Ishikawa (cell line): ENCODE measurements around the gene FERMT1.

ENCODE experiments used
- CEBPB ChIP-seq: IDR thresholded peaks from 2 replicates; pipeline ENCODE4 v1.6.1; 2012
- CREB1 ChIP-seq: IDR thresholded peaks from 2 replicates; pipeline ENCODE4 v1.6.1; 2012; ENCODE audit warnings: low read depth
- EGR1 ChIP-seq: IDR thresholded peaks from 2 replicates; pipeline ENCODE4 v1.6.1; 2012
- EP300 ChIP-seq: IDR thresholded peaks from 2 replicates; pipeline ENCODE4 v1.6.1; 2012; ENCODE audit warnings: borderline replicate concordance
- FOXM1 ChIP-seq: IDR thresholded peaks from 2 replicates; pipeline ENCODE4 v1.6.1; 2012; ENCODE audit warnings: low read depth, borderline replicate concordance
- MAX ChIP-seq: IDR thresholded peaks from 2 replicates; pipeline ENCODE4 v1.6.1; 2012
- NFIC ChIP-seq: IDR thresholded peaks from 2 replicates; pipeline ENCODE4 v1.6.1; 2012
- RAD21 ChIP-seq: IDR thresholded peaks from 2 replicates; pipeline ENCODE4 v1.6.1; 2012; ENCODE audit warnings: low read depth
- REST ChIP-seq: IDR thresholded peaks from 2 replicates; pipeline ENCODE4 v1.6.1; 2012; ENCODE audit warnings: low read depth, mild to moderate bottlenecking
- TAF1 ChIP-seq: IDR thresholded peaks from 2 replicates; pipeline ENCODE4 v1.6.1; 2012; ENCODE audit warnings: low read depth, mild to moderate bottlenecking
- TCF12 ChIP-seq: IDR thresholded peaks from 2 replicates; pipeline ENCODE4 v1.6.1; 2012; ENCODE audit warnings: low read depth
- TEAD4 ChIP-seq: IDR thresholded peaks from 2 replicates; pipeline ENCODE4 v1.6.1; 2012
- USF1 ChIP-seq: IDR thresholded peaks from 2 replicates; pipeline ENCODE4 v1.6.1; 2012
- YY1 ChIP-seq: IDR thresholded peaks from 2 replicates; pipeline ENCODE4 v1.6.1; 2012; ENCODE audit warnings: low read depth
- ZBTB7A ChIP-seq: IDR thresholded peaks from 2 replicates; pipeline ENCODE4 v1.6.1; 2012; ENCODE audit warnings: low read depth

FERMT1 gene

GRCh38 chr20:6083926-6084325 is 38.9 kb downstream of the FERMT1 start:
- TF ChIP-seq ZBTB7A, result no peak
- TF ChIP-seq TCF12, result no peak
- no peak for TF ChIP-seq TAF1
- no peak for TF ChIP-seq FOXM1
- no peak for TF ChIP-seq MAX
- no peak for TF ChIP-seq CREB1
- TF ChIP-seq EP300, result no peak
- no peak for TF ChIP-seq RAD21
- no peak for TF ChIP-seq YY1

- TF ChIP-seq CREB1 (no peak), FOXM1 (no peak), ZBTB7A (no peak), REST (no peak), TCF12 (no peak), EP300 (no peak), EGR1 (no peak), TEAD4 (no peak), USF1 (no peak), CEBPB (no peak), YY1 (no peak), TAF1 (no peak), RAD21 (no peak)
These were observed 41.6 kb downstream of the FERMT1 start for GRCh38 chr20:6081236-6081635.

GRCh38 chr20:6079016-6079415 is 43.8 kb downstream of the FERMT1 start:
- TF ChIP-seq ZBTB7A, result no peak

GRCh38 chr20:6075428-6076219 is 47.2 kb downstream of the FERMT1 start:
- TF ChIP-seq MAX, result no peak
- TF ChIP-seq REST, result no peak
- TF ChIP-seq NFIC, result no peak
- no peak for TF ChIP-seq TEAD4
- no peak for TF ChIP-seq ZBTB7A
- TF ChIP-seq YY1, result no peak
- TF ChIP-seq CEBPB, result no peak
- no peak for TF ChIP-seq TAF1
- no peak for TF ChIP-seq EP300
- no peak for TF ChIP-seq EGR1
- TF ChIP-seq FOXM1, result no peak
- no peak for TF ChIP-seq CREB1
- no peak for TF ChIP-seq TCF12
- TF ChIP-seq USF1, result no peak

GRCh38 chr20:6074784-6075183 is 48.0 kb downstream of the FERMT1 start:
- TF ChIP-seq YY1 (no peak), RAD21 (no peak), CREB1 (no peak), TCF12 (no peak), EP300 (no peak), TEAD4 (no peak)

- TF ChIP-seq USF1, result no peak
- peak; percentile 63 for TF ChIP-seq RAD21
- no peak for TF ChIP-seq FOXM1
- TF ChIP-seq REST, result no peak
These were observed 48.7 kb downstream of the FERMT1 start for GRCh38 chr20:6074145-6074561.
